T-helper 1 cell treated with Interleukin-12 subunit alpha and Interleukin-12 subunit beta and Interleukin-4 antibody, amounts not matched to agents 30 ng/mL and 1 ng/mL, for 36 hours (primary cell): ENCODE measurements around the gene ELAPOR1. TPM values are rescaled to one million over a fixed set of nuclear protein-coding genes. Genes with fewer than 3 reads are reported as not detected.
"Not testable (repeated sequence)": the region's sequence is repeated elsewhere in the genome, so short reads cannot be mapped to it uniquely, and the experiment has no call there.

ENCODE experiments used
- intact Hi-C: fragments of 100-400 bp; cut with micrococcal nuclease; formaldehyde crosslinking; loops from one replicate; pipeline ENCODE4 v1.15.1; 2024
- total RNA-seq: library from RNA; stranded (reverse); gene quantifications from 2 replicates; pipeline ENCODE4 v1.2.3, GENCODE V29; 2022

The ELAPOR1 gene
- total RNA-seq, 1 donor from 2014 or later, result 6.8 TPM

GRCh38 chr1:109133002-109133706, 19.2 kb downstream of the ELAPOR1 start:
- intact Hi-C loops, result no loop called here

GRCh38 chr1:109133815-109134214, 19.9 kb downstream of the ELAPOR1 start:
- intact Hi-C loops, result no loop called here

DNA sequence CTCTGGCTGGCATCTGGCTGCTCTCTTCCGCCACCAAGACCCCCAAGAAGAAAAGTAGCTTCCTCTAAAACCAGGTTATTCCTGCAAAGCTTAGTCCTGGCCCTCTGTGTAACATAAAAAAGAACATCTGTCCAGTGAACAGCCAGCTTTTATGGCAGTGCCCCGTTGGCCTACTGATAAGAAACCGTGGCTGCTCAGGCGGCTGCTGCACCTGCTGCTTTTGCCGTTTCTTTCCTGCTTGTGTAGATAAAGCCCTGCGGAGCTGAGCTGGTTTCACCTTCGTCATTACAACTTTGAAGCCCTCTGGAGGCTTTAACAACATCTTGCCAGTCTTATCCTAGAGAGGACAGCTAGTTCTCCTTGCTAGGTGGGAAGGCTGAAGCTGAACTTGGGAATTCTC, 20.5 kb downstream of the ELAPOR1 start:
- intact Hi-C loops, result no loop called here

GRCh38 chr1:109135940-109136339, 22.0 kb downstream of the ELAPOR1 start:
- intact Hi-C loops, result no loop called here

DNA sequence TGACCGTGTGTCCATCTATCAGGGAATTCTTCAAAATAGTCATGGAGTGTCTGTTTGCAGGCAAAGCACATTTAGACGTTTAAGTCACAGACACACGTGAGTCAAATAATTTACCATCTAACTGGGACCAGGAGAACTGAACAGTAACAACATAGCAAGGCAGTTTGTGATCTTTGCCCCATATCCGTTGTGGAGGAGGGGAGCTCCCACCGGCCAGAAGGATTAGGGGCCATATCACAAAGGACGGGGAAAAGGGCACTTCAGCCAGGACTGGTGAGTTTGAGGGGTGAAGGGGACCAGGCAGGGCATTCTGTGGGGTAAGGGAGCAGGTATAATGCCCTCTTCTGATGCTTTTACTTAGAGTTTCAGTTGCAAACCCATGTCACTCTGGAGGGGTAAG, 22.9 kb downstream of the ELAPOR1 start:
- intact Hi-C loops, result no loop called here

DNA sequence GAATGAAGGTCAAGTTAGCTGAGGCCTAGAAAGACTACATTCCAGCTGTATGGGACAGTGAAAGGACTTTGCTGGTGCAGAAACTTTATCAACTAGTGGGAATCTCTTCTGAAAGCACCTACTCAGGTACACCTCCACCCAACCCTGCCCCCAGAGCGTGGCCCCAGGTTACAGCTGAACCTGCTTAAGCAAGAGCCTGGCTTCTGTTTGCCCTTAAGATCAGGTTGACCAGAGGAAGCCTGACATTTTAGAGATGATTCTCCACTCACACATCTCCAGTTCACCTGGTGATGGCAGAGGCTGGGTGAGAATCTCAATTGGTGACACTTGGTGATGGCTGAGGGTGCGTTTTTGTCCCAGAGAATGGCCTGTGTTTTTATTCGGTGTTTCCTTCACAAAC, 24.0 kb downstream of the ELAPOR1 start:
- intact Hi-C loops, result no loop called here

- intact Hi-C loops, result no loop called here
Measured at GRCh38 chr1:109138358-109138757, 24.4 kb downstream of the ELAPOR1 start.

DNA sequence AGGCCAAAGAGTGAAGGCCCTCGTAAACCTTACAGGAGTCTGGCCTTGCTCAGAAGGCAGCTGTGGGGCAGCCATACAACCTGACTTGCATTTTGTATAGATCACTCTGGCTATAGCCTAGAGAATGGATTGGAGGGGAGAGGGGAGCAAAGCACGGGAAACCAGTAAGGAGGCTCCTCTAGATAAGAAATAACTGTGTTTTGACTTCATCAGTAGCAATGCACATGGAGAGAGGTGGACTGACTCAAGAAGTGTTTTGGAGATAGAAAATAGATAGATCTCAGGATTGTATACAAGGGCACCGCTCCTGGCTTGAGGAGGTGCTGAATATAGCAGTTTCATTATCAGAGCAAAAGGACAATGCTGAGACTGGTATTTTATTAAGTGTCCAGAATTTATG, 26.5 kb downstream of the ELAPOR1 start:
- intact Hi-C loops, result no loop called here

DNA sequence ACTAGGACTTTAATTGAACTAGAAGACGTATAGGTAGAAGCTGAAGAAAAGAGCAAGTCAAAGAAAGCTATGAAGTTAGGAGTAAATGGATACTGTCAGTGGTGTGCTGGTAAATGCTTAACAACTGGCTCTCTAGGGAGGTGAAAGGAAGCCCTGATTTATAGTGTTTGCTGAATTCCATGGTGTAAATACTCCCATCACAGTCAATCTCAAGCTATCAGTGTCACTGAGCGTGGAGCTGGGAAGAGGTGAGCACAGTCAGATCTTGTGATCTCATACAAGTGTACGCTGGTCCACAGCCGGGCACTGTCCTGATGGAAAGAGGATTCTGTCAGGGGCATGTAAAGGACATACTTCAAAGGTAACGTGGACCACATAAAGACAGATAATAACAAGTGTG, 28.3 kb downstream of the ELAPOR1 start:
- intact Hi-C loops, result no loop called here

DNA sequence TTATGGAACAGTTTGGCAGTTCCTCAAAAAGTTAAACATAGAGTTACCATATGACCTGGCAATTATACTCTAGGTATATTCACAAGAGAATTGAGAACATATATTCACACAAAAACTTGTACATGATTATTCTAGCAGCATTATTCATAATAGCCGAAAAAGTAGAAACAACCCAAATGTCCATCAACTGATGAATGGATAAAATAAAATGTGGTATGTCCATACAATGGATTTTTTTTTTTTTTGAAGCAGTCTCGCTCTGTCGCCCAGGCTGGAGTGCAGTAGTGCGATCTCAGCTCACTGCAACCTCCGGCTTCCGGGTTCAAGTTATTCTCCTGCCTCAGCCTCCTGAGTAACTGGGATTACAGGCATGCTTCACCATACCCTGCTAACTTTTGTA, 28.8 kb downstream of the ELAPOR1 start:
- intact Hi-C loops, result not testable (repeated sequence)

DNA sequence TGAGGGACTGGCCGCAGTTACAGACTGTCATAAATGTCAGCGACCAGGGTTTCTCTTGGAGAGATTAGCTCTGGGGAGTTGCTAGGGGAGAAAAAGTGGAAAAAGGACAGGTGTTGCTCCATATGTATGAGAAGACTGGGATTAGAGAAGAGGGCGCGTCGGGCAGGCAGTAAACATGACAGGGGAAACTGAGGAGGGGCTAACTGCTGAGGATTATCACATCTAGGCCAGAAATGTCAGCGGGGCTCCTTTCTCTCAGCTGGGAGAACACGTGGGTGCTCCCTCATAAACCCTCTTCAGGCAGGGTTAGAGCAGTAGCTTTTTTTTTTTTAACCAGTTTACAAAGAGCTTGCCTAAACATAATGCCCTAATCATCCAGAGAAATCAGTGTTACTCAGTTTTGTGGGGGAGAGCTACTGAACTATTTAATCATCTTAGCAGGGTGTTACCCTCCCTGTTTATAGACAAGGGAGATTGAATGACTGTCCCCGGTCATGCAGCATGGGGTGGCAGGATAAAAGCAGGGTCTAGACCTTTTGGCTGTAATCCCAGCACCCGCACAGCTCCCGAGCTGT, 35.2 kb downstream of the ELAPOR1 start:
- intact Hi-C loops, result no loop called here

DNA sequence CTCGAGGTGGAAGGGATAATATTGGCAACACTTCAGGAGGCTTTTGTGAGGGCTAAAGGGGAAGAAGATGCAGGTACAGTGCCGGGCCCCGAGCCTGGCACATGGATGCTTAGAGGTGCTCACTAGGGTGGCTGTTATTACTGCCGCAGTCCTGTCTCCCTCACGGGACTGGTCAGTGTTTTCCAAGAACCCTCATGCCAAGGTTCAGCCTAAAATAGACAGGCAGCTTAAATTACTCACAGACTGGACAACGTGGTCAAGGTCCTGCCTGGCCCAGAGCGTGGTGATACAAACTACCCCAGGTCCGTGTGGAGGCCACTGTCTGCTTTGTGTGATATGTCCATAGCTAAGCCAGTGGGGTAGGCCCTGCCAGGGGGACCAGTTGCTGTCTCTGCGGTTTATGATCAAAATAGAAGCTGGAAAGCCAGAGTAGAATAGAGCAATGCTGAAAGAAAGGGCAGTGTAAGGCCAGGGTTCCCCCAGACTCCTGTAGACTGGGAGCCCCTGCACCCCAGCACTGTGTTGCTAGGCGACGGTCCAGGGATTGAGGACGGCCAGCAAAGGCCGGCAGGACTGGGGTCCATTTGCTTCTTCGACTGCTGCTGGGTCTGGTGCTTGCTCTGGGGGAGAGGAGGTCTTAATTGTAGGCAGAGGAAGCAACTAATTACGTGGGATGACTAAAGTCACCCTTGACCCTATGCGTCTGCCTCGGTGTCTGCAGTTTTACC, 36.1 kb downstream of the ELAPOR1 start:
- intact Hi-C loops, result no loop called here

DNA sequence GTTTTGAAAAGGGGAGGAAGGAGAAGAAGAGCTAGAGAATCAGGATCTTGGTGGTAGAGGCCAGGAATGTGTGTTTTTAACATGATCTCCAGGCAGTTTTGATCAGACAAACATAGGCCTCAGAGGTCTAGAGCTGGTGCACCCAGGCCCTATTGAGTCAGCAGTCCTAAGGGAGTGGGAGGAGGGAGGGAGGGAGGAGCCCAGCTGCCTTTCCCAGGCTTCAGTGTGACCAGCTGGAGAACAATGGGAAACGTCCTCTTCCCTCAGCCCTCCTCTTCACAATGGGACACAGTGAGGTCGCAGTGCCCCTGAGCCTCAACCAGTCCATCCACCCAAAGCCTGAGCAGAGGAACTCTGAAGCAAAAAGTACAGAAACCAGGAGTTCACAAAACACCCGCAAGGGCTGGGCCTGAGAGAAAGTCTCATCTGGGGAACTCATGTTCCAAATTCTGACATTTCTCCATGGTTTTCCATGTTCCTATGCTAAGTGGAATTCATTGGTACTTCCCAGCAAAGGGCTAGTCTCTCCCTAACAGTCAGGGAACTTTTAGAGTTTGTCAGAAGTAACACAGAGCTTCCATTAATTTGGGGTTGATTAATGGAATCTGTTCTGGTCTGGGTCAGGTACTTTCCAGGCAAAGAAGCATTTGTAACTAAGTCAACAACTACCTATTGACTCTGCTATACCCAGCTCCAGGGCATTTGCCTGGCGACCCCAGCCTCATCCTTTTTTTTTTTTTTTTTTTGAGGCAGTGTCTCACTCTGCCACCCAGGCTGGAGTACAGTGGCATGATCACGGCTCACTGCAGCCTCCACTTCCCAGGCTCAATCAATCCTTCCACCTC, 37.5 kb downstream of the ELAPOR1 start:
- intact Hi-C loops, result no loop called here

DNA sequence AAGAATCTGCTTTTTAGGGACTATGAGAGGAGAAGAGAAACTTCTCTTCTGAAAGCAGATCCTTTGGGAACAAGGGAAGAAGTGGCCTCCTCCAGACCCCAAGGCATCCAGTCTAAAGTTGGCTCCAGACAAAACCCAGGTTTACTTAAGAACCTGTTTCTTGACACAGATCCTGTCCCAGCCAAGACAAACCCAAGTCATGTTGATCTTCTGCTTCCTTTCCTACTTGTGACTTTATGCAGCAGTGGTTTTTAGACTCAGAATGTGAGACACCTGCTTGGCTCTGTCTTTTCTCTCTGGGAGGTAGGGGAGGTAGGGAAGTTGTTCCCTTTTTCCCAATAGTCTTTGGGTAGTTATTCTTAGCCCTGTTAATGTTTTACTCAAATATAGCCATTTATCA, 38.3 kb downstream of the ELAPOR1 start:
- intact Hi-C loops, result no loop called here

GRCh38 chr1:109156916-109157385, 43.0 kb downstream of the ELAPOR1 start:
- intact Hi-C loops, result no loop called here

DNA sequence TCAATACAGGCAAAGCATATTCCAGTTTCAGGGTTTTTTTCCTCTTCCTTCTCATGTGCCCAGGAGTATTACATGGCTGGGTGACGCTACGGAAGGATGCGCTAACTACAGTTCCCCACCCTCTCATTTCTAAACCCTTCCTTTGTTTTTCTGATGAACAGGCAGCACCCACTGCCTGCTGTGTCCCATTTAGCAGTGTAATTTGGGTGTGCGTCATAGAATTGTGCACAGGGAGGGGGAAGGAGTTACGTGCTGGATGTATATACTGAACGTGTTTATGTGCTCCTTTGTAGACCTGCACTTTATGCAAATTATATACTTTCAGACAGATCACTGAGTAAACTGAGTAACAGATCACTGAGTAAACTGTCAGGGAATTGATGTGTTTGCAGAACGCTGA, 44.5 kb downstream of the ELAPOR1 start:
- intact Hi-C loops, result no loop called here

- intact Hi-C loops, result no loop called here
Measured at GRCh38 chr1:109159326-109159725, 45.4 kb downstream of the ELAPOR1 start.

GRCh38 chr1:109160071-109160840, 46.3 kb downstream of the ELAPOR1 start:
- intact Hi-C loops, result no loop called here

- intact Hi-C loops, result loop anchor here (1.0 to 2.0 kb wide), 4 partner anchors 30 to 71 kb away; partner anchors contain the start of genes ELAPOR1, SARS1 and TMEM167B
Measured at GRCh38 chr1:109161858-109162606, 48.1 kb downstream of the ELAPOR1 start.

DNA sequence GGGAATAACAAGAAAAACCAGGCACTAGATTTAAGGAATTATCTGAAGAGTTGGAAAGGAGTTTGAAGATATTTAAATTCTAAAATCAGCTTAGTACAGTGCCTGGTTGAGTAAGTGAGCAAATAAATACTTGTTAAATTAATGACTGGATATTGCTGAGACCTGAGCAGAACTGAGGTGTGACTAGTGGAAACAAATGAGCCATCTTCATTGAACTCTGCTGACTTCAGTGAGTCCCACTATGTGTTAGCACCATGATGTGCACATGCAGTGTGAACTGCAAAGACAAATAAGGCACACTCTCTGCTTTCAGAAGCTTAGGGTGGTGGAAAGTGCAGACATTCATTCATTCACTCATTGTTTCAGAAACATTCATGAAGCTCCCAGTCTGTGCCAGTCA, 48.7 kb downstream of the ELAPOR1 start:
- intact Hi-C loops, result loop anchor here (1.0 to 2.0 kb wide), 4 partner anchors 30 to 72 kb away; partner anchors contain the start of genes ELAPOR1, SARS1 and TMEM167B
